Lung (tissue), 12 donors: Measurements from ENCODE around the gene GGTA1. TPM values are rescaled to one million over a fixed set of nuclear protein-coding genes. Genes with fewer than 3 reads are reported as not detected.

ENCODE experiments used
- ATAC-seq: fragments of 200-7000 bp; cut with Tn5 transposase; one replicate; pipeline ENCODE4 v1.9.1; 2020; ENCODE audit warnings: moderate number of reproducible peaks; ENCODE audit not compliant: insufficient read depth, low FRiP score
- DNase-seq, 3 donors: peaks; one replicate each; pipeline ENCODE4 v3.0.0-alpha.2; 2013 to 2017
- H3K27ac ChIP-seq, 2 donors: one replicate each; pipeline ENCODE4 v1.5.1; 2013; ENCODE audit warnings: mild to moderate bottlenecking in 2 of 2, moderate library complexity in 2 of 2, control low read depth in 1 of 2, inconsistent platforms in 1 of 2, low read depth in 1 of 2, low read length in 1 of 2
- H3K27me3 ChIP-seq, 3 donors: one replicate each; pipeline ENCODE4 v1.5.1; 2013; ENCODE audit warnings: low read length in 2 of 3; ENCODE audit not compliant: control insufficient read depth in 3 of 3, insufficient read depth in 3 of 3
- H3K36me3 ChIP-seq, 4 donors: one replicate each; pipeline ENCODE4 v1.5.1; 2013; ENCODE audit warnings: low read length in 4 of 4, mild to moderate bottlenecking in 1 of 4, moderate library complexity in 1 of 4; ENCODE audit not compliant: control insufficient read depth in 4 of 4, insufficient read depth in 4 of 4
- H3K4me1 ChIP-seq, 5 donors: one replicate each; pipeline ENCODE4 v1.5.1; 2013; ENCODE audit warnings: low read length in 5 of 5, mild to moderate bottlenecking in 2 of 5, moderate library complexity in 1 of 5; ENCODE audit not compliant: control insufficient read depth in 5 of 5, insufficient read depth in 5 of 5
- H3K4me3 ChIP-seq: one replicate; pipeline ENCODE4 v1.5.1; 2013; ENCODE audit warnings: mild to moderate bottlenecking, control low read depth, moderate library complexity
- H3K9ac ChIP-seq, 2 donors: one replicate each; pipeline ENCODE4 v1.5.1; 2013; ENCODE audit warnings: low read length in 2 of 2, control low read depth in 1 of 2; ENCODE audit not compliant: insufficient read depth in 1 of 2
- H3K9me3 ChIP-seq, 4 donors: one replicate each; pipeline ENCODE4 v1.5.1; 2013; ENCODE audit warnings: low read length in 3 of 4, mild to moderate bottlenecking in 1 of 4, moderate library complexity in 1 of 4; ENCODE audit not compliant: control insufficient read depth in 4 of 4, insufficient read depth in 3 of 4
- CTCF ChIP-seq: IDR thresholded peaks from 2 replicates; pipeline ENCODE4 v1.5.1; 2012; ENCODE audit warnings: mild to moderate bottlenecking; ENCODE audit errors: control extremely low read depth, extremely low read depth
- WGBS, 2 donors: extraction: QIAGEN DNeasy Blood & Tissue Kit; methylation state at CpG; one replicate each; pipeline ENCODE4 v1.1.7; 2013; 5-methylcytosine and 5-hydroxymethylcytosine counted together
- polyA plus RNA-seq, 2 donors: library from polyadenylated mRNA; stranded (reverse); fragments of 200-250 nt; gene quantifications; one replicate each; pipeline ENCODE4 v1.2.1, GENCODE V29; 2013
- total RNA-seq, 2 donors: library from RNA; depleted of rRNA in 1 of 2; stranded (reverse); fragments of >200 nt in 1 of 2; gene quantifications; one replicate each; pipeline ENCODE4 v1.2.1, GENCODE V29; 2014 to 2021
- donor health status: control.
- donor health status: control.
- donor health status: Bipolar disorder and iron deficiency.
- donor health status: healthy.
- donor health status: DM: yes; HTN: yes; CAD: no.

The GGTA1 gene
- total and polyA plus RNA-seq, 4 donors = 1.5 to 6.6 (median 5.8) TPM

- WGBS, 2 donors = 72 to 80% methylated on average over 12 of the region's 12 CpGs
- ATAC-seq = no peak
- Histone ChIP-seq H3K27ac (no peak overlapping the region), H3K4me1 (peaks cover 0 to 4% (median 0%) of the 10 kb centered on the region in 5 donors), H3K4me3 (no peak overlapping the region), H3K9me3 (no peaks in the 10 kb centered on the region), H3K9ac (no peak overlapping the region), H3K27me3 (peaks cover 0 to under 1% (median 0%) of the 10 kb centered on the region in 3 donors), H3K36me3 (no peaks in the 10 kb centered on the region)
- no peak for TF ChIP-seq CTCF
- DNase-seq = peak in 2 of 3 donors; percentile 13 to 38
Observed at GRCh38 chr9:121505903-121506735, 6.5 kb upstream of the GGTA1 start.

- Histone ChIP-seq H3K27ac (peak overlapping the region in 1 of 2 donors; percentile 3), H3K9me3 (no peaks in the 10 kb centered on the region), H3K36me3 (no peaks in the 10 kb centered on the region), H3K27me3 (peaks cover 0 to 7% (median 3%) of the 10 kb centered on the region in 3 donors), H3K9ac (no peak overlapping the region), H3K4me1 (peaks cover 0 to 19% (median 8%) of the 10 kb centered on the region in 5 donors), H3K4me3 (no peak overlapping the region)
- no peak for ATAC-seq
- 30 to 53% methylated on average over 3 of the region's 3 CpGs for WGBS, 2 donors
- no peak for TF ChIP-seq CTCF
- peak in 1 of 3 donors; percentile 13 for DNase-seq
Observed at GRCh38 chr9:121503444-121503843, 3.8 kb upstream of the GGTA1 start.

- H3K27ac ChIP-seq = peak overlapping the region in 1 of 2 donors; percentile 48
- 12 to 14% methylated on average over 15 of the region's 15 CpGs for WGBS, 2 donors
- DNase-seq = no peak
- TF ChIP-seq CTCF = no peak
- H3K4me1 ChIP-seq = peaks cover 2 to 21% (median 8%) of the 10 kb centered on the region in 5 donors
- peaks cover 0 to 12% (median 9%) of the 10 kb centered on the region in 3 donors for H3K27me3 ChIP-seq
- H3K9ac ChIP-seq = peak overlapping the region in 1 of 2 donors; percentile 47
- H3K9me3 ChIP-seq = no peaks in the 10 kb centered on the region
- peak; percentile 15 for ATAC-seq
- no peaks in the 10 kb centered on the region for H3K36me3 ChIP-seq
- H3K4me3 ChIP-seq = peak overlapping the region; percentile 0
Observed at GRCh38 chr9:121500165-121500478, 478 bp upstream of the GGTA1 start.
